GM19238 (cell line): ENCODE results near the gene IL1RL2.

Experiments used
- DNase-seq: peaks from one replicate; pipeline ENCODE4 v3.0.0; 2011; ENCODE audit warnings: low spot score; ENCODE audit not compliant: insufficient read length

The IL1RL2 gene

DNA sequence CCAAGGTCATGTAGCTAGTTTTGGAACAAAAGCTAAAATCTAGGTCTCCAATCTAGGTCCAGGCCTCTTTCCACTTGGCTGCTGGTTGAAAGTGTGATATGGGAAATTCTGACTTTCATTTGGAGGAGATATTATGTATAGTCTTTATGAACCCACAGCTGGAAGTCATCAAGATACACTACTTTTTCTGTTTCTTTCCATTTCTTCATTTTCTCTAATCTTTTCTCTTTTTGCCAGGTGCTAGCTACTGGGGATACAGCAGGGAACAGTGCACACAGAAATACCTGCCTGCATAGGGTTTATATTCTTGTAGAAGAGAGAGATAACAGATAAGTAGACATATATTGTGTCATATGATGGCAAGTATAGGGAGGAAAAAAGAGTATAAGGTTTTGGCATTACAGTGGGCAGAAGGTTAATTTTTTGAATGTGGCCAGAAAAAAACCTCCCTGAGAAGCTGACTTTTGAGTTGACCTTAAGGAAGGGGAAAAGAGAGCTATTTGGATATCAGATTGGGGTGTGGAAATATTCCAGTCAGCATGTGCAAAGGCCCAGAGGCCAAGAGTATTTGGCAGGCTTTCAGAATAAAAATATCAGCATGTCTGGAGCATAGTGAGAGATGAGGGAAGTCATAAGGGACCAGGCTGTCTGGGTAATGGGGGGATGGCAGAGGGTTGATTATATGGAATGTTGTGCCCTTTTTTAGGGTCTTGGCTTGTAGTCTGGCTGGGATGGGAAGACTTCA, 28.6 kb upstream of the IL1RL2 start:
- DNase-seq: no peak

GRCh38 chr2:102159295-102159694, 27.5 kb upstream of the IL1RL2 start:
- DNase-seq: no peak

GRCh38 chr2:102166189-102166845, 20.5 kb upstream of the IL1RL2 start:
- DNase-seq: no peak

DNA sequence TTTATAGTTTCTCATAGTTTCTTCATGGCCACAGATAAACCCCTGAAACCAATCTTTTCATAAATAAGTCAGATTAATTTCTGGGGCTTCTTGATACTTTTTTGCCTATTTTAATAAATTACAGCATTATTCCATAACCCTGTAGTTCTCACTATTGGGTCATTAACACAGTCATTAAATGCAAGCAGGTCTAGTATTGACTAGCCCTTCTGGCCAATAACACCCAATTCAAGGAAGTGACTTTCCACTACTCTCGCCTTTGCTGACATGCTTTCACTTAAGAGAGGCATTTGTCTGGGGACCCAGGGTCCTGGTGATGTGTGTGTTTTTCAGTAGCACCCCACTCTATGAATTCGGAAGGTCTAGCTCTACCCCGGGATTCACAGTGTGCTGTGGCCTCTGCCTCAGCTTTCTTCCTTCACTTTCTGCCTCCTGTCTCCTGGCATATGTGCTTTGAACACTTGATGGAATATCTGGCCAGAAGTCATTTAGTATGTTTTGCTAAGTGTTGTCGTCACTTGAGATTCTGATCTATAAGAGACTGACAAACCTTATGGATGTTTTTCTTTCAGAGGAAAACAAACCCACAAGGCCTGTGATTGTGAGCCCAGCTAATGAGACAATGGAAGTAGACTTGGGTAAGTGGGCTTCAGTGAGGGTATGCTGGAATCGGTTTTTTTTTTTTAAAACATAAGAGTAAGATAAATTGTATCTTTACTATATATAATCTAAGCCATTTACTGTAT, 18.6 kb upstream of the IL1RL2 start:
- no peak for DNase-seq

GRCh38 chr2:102171946-102172345, 14.9 kb upstream of the IL1RL2 start:
- no peak for DNase-seq

DNA sequence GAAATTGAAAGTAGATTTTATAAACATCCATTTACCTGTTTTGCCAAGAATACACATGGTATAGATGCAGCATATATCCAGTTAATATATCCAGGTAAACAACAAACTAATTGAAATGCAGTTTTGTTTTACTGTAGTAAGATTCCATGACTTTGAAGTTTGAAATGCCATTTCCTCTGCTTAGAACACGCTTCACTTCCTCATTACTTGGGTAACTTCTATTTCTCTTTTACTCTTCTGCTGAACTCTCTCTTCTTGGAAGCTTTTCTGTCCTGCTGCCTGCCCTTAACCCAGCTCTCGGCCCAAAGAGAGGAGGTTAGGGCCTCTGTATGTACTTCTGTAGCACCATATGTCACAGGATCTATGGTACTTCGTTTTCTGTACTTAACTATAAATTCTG, 14.1 kb upstream of the IL1RL2 start:
- no peak for DNase-seq

DNA sequence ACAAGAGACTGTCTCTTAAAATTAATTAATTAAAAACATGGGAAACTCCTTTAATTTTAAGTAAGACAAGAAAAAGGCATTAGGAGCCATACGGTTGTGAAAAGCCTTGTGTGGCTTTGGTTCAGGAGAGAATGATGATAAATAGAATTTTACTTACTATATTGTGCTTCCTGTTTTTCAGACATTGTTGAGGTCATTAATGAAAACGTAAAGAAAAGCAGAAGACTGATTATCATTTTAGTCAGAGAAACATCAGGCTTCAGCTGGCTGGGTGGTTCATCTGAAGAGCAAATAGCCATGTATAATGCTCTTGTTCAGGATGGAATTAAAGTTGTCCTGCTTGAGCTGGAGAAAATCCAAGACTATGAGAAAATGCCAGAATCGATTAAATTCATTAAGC, 10.7 kb upstream of the IL1RL2 start:
- DNase-seq: no peak

GRCh38 chr2:102177814-102178478, 8.9 kb upstream of the IL1RL2 start:
- no peak for DNase-seq

DNA sequence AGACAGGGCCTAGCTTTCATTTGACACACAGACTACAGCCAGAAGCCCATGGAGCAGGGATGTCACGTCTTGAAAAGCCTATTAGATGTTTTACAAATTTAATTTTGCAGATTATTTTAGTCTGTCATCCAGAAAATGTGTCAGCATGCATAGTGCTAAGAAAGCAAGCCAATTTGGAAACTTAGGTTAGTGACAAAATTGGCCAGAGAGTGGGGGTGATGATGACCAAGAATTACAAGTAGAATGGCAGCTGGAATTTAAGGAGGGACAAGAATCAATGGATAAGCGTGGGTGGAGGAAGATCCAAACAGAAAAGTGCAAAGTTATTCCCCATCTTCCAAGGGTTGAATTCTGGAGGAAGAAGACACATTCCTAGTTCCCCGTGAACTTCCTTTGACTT, 7.8 kb upstream of the IL1RL2 start:
- DNase-seq: no peak

DNA sequence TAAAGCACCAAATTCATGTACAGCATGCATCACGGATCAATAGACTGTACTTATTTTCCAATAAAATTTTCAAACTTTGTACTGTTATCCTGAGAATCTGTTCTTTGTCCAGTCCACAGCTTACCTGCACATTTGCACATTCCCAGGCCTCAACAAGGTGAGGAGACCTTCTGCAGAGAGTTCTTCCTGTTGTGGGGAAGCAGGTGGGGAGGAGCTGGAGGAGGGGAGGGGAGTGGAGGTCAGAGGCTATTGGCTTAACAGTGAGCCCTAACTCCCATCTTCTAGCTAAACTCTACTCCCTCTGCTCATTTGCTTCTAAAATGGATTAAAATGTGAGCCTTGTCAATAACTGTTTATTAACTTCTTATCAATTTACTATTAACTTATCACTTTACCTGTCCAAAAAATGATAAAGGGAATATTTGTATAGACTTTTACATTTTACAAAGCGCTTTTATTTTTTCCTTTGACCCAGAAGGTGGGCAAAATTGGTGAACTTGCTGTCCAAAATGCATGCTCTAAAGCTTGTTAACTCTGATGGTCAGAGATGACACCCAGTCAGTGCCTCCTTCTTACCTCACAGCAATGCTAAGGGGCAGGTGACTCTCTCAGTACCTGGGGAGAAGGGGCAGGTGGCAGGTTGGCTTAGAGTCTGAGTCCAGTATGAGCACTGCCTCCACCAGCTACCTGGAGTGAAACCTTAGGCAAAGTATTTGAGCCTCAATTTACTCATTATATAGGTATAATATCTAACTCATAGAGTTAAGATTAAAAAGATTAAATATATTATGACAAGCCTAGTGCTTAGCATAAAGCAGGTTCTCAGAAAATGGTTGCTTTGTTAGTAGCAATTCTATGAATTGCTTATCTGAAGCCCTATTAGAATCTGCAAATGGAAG, 6.8 kb upstream of the IL1RL2 start:
- no peak for DNase-seq

GRCh38 chr2:102180687-102180999, 6.2 kb upstream of the IL1RL2 start:
- DNase-seq: no peak

GRCh38 chr2:102181376-102181775, 5.4 kb upstream of the IL1RL2 start:
- no peak for DNase-seq

GRCh38 chr2:102181919-102182635, 4.7 kb upstream of the IL1RL2 start:
- DNase-seq: no peak

DNA sequence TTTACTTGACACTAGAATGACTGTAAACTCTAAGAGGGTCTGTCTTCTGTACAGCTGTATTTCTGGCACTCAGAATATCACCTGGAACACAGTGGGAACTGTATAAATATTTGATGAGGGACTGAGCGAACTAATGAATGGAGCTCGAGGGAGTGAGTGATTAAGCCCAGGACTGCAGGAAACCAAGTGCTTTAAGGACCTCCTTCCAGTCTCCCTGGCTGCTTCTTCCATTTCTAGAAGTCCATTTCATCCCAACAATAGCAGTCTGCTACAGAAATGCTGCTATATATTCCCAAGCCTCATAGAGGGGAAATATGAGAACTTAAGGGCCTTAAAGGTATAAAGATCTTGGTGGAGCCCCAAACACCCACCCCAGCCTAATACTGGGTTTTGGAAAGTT, 2.8 kb upstream of the IL1RL2 start:
- no peak for DNase-seq

DNA sequence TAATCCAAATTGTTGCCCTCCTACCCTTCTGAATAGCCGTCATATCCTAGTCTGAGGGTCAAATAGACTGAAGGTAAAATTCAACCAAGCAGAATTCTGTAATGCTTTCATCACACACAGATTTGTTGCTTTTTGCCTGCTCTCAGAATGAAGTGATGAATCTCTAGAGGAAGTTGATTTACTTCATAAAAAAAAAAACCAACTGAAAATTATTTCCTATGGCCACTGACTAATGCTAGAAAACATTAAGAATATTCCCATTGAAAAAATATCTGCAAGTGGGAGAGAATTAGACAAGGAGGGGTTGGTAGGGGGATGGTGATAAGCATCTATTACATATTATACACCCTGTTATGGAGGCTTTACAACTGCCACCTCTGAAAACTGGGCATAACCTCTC, 2.3 kb upstream of the IL1RL2 start:
- no peak for DNase-seq

- no peak for DNase-seq
Measured at GRCh38 chr2:102185347-102185746, 1.5 kb upstream of the IL1RL2 start.

GRCh38 chr2:102187496-102188150, 800 bp downstream of the IL1RL2 start:
- DNase-seq: no peak

GRCh38 chr2:102190430-102191107, 3.7 kb downstream of the IL1RL2 start:
- no peak for DNase-seq

GRCh38 chr2:102191501-102191900, 4.7 kb downstream of the IL1RL2 start:
- no peak for DNase-seq
